ENCODE data around the gene ZNRF1.

DNA sequence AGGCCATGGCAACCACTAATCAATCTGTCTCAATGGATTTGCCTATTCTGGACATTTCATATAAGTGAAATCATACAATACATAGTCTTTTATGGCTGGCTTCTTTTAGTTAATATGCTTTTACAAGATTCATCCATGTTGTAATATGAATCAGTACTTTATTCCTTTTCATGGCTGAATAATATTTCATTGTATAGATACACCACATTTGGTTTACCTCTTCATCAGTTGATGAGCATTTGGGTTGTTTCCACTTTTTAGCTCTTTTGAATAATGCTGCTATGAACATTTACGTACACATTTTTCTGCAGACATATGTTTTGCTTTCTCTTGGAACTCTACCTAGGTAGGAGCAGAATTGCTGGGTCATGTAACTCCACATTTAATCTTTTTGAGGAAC is 2.8 kb upstream of the ZNRF1 start:
- no peak for TF ChIP-seq POLR2AphosphoS5 (IDR thresholded peaks at IDR 0.05; ENCODE audit: borderline replicate concordance, low read depth, low read length)
- TF ChIP-seq EZH2 (IDR thresholded peaks at IDR 0.05) = no peak
